ENCODE data around the gene RSU1.

DNA sequence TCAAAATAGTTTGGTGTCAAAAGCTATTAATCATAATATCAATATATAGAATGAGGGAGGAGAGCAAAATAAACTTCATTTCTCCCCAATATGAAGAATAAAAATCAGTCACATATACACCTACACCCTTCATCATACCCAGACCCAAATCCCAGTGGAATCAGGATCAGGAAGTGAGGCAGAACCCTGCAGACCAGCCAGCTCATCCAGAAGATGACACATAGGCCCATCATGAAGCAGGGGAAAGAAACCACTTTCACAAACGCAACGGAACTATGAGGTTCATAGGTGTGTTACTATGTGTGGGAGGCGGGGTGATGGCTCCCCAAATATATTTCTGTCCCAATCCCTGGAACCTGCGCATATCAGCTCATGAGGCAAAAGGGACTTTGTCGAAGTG, 89.0 kb downstream of the RSU1 start:
- TF ChIP-seq GLIS3 (CRISPR knock-in tag; IDR thresholded peaks at IDR 0.05), result no peak
- TF ChIP-seq CSDC2 (CRISPR knock-in tag; IDR thresholded peaks at IDR 0.05), result no peak
- TF ChIP-seq, protein P1, sequence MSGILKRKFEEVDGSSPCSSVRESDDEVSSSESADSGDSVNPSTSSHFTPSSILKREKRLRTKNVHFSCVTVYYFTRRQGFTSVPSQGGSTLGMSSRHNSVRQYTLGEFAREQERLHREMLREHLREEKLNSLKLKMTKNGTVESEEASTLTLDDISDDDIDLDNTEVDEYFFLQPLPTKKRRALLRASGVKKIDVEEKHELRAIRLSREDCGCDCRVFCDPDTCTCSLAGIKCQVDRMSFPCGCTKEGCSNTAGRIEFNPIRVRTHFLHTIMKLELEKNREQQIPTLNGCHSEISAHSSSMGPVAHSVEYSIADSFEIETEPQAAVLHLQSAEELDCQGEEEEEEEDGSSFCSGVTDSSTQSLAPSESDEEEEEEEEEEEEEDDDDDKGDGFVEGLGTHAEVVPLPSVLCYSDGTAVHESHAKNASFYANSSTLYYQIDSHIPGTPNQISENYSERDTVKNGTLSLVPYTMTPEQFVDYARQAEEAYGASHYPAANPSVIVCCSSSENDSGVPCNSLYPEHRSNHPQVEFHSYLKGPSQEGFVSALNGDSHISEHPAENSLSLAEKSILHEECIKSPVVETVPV (CRISPR knock-in tag; IDR thresholded peaks at IDR 0.05), result no peak
- TF ChIP-seq, protein P2, sequence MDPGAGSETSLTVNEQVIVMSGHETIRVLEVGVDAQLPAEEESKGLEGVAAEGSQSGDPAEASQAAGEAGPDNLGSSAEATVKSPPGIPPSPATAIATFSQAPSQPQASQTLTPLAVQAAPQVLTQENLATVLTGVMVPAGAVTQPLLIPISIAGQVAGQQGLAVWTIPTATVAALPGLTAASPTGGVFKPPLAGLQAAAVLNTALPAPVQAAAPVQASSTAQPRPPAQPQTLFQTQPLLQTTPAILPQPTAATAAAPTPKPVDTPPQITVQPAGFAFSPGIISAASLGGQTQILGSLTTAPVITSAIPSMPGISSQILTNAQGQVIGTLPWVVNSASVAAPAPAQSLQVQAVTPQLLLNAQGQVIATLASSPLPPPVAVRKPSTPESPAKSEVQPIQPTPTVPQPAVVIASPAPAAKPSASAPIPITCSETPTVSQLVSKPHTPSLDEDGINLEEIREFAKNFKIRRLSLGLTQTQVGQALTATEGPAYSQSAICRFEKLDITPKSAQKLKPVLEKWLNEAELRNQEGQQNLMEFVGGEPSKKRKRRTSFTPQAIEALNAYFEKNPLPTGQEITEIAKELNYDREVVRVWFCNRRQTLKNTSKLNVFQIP (CRISPR knock-in tag; IDR thresholded peaks at IDR 0.05; ENCODE audit: borderline replicate concordance, low read depth), result no peak
- TF ChIP-seq ISL1 (CRISPR knock-in tag; IDR thresholded peaks at IDR 0.05), result no peak
- TF ChIP-seq ZFP3 (CRISPR knock-in tag; IDR thresholded peaks at IDR 0.05), result no peak
- TF ChIP-seq, protein P3, sequence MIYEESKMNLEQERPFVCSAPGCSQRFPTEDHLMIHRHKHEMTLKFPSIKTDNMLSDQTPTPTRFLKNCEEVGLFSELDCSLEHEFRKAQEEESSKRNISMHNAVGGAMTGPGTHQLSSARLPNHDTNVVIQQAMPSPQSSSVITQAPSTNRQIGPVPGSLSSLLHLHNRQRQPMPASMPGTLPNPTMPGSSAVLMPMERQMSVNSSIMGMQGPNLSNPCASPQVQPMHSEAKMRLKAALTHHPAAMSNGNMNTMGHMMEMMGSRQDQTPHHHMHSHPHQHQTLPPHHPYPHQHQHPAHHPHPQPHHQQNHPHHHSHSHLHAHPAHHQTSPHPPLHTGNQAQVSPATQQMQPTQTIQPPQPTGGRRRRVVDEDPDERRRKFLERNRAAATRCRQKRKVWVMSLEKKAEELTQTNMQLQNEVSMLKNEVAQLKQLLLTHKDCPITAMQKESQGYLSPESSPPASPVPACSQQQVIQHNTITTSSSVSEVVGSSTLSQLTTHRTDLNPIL (CRISPR knock-in tag; IDR thresholded peaks at IDR 0.05; ENCODE audit: low read depth), result no peak
- TF ChIP-seq ZNF70 (CRISPR knock-in tag; IDR thresholded peaks at IDR 0.05), result no peak
- TF ChIP-seq PATZ1 (CRISPR knock-in tag; IDR thresholded peaks at IDR 0.05; ENCODE audit: borderline replicate concordance), result no peak
- no peak for TF ChIP-seq TCF4 (CRISPR knock-in tag; IDR thresholded peaks at IDR 0.05; ENCODE audit: borderline replicate concordance)
